ENCODE results near the gene GLB1L2. TPM values are rescaled to one million over a fixed set of nuclear protein-coding genes. Genes with fewer than 3 reads are reported as not detected.
"Not testable (repeated sequence)": the region's sequence is repeated elsewhere in the genome, so short reads cannot be mapped to it uniquely, and the experiment has no call there.

GLB1L2 gene
- total RNA-seq, 2 donors from 2014 or later = 2.5 to 4.1 TPM

DNA sequence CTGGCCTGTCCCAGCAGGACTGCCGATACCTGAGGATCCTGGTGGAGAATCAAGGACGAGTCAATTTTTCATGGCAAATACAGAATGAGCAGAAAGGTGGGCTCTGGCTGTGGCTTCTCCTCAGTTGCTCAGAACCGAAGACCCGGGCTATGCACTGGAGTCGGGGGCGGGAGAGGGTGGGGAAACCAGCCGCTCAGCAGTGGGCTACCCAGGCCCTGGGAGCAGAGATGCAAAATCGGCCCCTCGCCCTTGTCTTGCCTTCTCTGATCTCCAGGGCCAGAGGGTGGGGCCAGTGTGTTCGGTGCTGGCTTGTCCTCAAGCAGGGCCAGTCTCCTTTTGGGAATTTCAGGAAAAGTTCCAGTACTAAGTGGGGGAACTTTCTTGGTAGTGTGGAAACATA is 18.4 kb upstream of the GLB1L2 start:
- H3K27ac ChIP-seq = no peak overlapping the region
- no peak for DNase-seq (ENCODE audit: low spot score)
- H3K27me3 ChIP-seq (replicated peaks; ENCODE audit: insufficient read depth) = no peaks in the 10 kb centered on the region
- no peak for ATAC-seq (ENCODE audit: insufficient number of reproducible peaks, low FRiP score, low read depth)
- H3K36me3 ChIP-seq = no peaks in the 10 kb centered on the region
- TF ChIP-seq, protein P1, sequence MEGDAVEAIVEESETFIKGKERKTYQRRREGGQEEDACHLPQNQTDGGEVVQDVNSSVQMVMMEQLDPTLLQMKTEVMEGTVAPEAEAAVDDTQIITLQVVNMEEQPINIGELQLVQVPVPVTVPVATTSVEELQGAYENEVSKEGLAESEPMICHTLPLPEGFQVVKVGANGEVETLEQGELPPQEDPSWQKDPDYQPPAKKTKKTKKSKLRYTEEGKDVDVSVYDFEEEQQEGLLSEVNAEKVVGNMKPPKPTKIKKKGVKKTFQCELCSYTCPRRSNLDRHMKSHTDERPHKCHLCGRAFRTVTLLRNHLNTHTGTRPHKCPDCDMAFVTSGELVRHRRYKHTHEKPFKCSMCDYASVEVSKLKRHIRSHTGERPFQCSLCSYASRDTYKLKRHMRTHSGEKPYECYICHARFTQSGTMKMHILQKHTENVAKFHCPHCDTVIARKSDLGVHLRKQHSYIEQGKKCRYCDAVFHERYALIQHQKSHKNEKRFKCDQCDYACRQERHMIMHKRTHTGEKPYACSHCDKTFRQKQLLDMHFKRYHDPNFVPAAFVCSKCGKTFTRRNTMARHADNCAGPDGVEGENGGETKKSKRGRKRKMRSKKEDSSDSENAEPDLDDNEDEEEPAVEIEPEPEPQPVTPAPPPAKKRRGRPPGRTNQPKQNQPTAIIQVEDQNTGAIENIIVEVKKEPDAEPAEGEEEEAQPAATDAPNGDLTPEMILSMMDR (IDR thresholded peaks at IDR 0.05) = no peak
- H3K4me1 ChIP-seq (ENCODE audit: control insufficient read depth in 1 of 2, low read depth in 2 of 2) = no peaks in the 10 kb centered on the region
- no peak overlapping the region for H3K4me3 ChIP-seq
- peaks cover 5% of the 10 kb centered on the region for H3K9me3 ChIP-seq

DNA sequence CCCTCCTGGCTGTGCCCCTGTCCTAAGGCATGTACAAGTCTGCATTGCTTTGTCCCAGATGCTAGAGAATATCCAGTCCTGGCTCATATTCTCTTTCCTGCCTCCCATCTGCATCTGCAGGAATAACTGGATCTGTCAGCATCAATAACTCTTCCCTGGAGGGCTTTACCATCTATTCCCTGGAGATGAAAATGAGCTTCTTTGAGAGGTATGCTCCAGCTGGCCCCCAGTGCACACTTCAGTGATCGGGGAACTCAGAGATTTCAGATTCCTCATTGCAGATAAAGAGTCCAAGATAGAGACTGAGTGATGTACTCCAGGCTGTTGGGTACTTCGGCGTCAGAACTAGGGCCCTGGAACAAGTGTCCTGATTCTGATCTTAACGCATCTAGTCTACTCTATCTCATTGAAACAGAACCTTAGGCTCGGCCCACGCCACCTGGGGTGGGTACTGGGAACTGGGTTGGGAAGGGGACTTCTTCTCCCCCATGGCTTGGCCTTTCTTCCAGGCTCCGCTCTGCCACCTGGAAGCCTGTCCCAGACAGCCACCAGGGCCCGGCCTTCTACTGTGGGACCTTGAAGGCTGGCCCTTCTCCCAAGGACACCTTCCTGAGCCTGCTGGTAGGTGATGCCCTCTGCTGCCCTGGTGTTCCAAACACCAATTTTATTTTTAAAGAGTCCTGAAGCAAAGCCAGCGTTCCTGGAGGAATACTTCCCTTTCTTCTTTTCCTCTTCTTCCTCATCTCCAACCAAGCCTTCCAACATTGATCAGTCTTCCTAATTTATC is 17.8 kb upstream of the GLB1L2 start:
- no peak overlapping the region for H3K4me3 ChIP-seq
- no peaks in the 10 kb centered on the region for H3K36me3 ChIP-seq
- no peak overlapping the region for H3K27ac ChIP-seq
- no peak for ATAC-seq (ENCODE audit: insufficient number of reproducible peaks, low FRiP score, low read depth)
- no peaks in the 10 kb centered on the region for H3K4me1 ChIP-seq (ENCODE audit: control insufficient read depth in 1 of 2, low read depth in 2 of 2)
- no peaks in the 10 kb centered on the region for H3K27me3 ChIP-seq (replicated peaks; ENCODE audit: insufficient read depth)
- TF ChIP-seq, protein P1 (IDR thresholded peaks at IDR 0.05) = no peak
- DNase-seq (ENCODE audit: low spot score) = no peak
- H3K9me3 ChIP-seq = peaks cover 5% of the 10 kb centered on the region

DNA sequence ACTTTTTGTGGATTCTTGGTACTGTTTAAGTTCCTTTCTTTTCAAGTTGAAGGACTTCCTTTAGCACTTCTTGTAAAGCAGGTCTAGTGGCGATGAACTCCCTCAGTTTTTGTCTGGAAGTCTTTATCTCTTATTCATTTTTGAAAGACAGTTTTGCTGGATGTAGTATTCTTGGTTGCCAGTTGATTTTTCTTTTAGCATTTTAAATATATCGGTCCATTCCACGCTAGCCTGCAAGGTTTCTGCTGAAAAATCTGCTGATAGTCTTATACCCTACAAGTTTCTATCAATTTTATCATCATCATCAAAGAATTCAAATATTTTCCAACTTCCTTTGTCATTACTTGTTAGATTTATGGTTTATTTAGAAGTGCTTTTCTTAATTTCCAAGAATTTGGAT is 14.7 kb upstream of the GLB1L2 start:
- TF ChIP-seq, protein P1 (IDR thresholded peaks at IDR 0.05) = no peak
- Histone ChIP-seq H3K36me3 (no peaks in the 10 kb centered on the region), H3K27me3 (replicated peaks; ENCODE audit: insufficient read depth) (no peaks in the 10 kb centered on the region), H3K27ac (no peak overlapping the region), H3K4me1 (ENCODE audit: control insufficient read depth in 1 of 2, low read depth in 2 of 2) (no peaks in the 10 kb centered on the region), H3K9me3 (peaks cover 5% of the 10 kb centered on the region), H3K4me3 (no peak overlapping the region)
- DNase-seq (ENCODE audit: low spot score) (no peak), ATAC-seq (ENCODE audit: insufficient number of reproducible peaks, low FRiP score, low read depth) (no peak)

DNA sequence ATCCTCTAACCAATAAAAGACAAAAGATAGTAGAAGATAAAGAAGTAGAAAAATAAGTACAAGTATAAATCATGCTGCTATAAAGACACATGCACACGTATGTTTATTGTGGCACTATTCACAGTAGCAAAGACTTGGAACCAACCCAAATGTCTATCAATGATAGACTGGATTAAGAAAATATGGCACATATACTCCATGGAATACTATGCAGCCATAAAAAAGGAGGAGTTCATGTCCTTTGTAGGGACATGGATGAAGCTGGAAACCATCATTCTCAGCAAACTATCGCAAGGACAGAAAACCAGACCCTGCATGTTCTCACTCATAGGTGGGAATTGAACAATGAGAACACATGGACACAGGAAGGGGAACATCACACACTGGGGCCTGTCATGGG is 10.4 kb upstream of the GLB1L2 start:
- H3K4me1 ChIP-seq (ENCODE audit: control insufficient read depth in 1 of 2, low read depth in 2 of 2); H3K4me3 ChIP-seq; H3K36me3 ChIP-seq; H3K27me3 ChIP-seq (replicated peaks; ENCODE audit: insufficient read depth); H3K27ac ChIP-seq; ATAC-seq (ENCODE audit: insufficient number of reproducible peaks, low FRiP score, low read depth); DNase-seq (ENCODE audit: low spot score); H3K9me3 ChIP-seq: not testable (repeated sequence)

DNA sequence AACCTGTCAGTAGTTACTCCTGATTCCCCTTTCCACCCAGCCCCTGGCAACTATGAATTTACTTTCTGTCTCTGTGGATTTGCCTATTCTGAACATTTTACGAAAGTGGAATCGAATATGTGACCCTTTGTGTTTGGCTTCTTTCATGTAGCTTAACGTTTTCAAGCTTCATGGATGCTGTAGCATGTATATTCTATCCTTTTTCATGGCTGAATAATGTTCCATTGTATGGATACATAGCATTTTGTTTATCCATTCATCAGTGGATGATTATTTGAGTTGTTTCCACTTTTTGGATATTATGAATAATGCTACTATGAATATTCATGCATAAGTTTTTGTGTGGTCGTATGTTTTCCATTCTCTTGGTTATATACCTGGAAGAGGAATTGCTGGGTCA is 9.2 kb upstream of the GLB1L2 start:
- ATAC-seq (ENCODE audit: insufficient number of reproducible peaks, low FRiP score, low read depth) = no peak

More for the DNA sequence above, 9.2 kb upstream of the GLB1L2 start:
- no peaks in the 10 kb centered on the region for H3K27me3 ChIP-seq (replicated peaks; ENCODE audit: insufficient read depth)
- no peak overlapping the region for H3K27ac ChIP-seq
- TF ChIP-seq, protein P1 (IDR thresholded peaks at IDR 0.05) = no peak
- no peaks in the 10 kb centered on the region for H3K36me3 ChIP-seq
- H3K4me1 ChIP-seq (ENCODE audit: control insufficient read depth in 1 of 2, low read depth in 2 of 2) = no peaks in the 10 kb centered on the region
- H3K4me3 ChIP-seq = no peak overlapping the region
- H3K9me3 ChIP-seq = no peaks in the 10 kb centered on the region
- no peak for DNase-seq (ENCODE audit: low spot score)
